Spleen (tissue), 7 donors: ENCODE results near the gene ZNF518B.

Experiments used
- CTCF ChIP-seq, 11 experiments: fragments of 200-600 bp in 7 of 11; fragments of 450-650 bp in 4 of 11; sonication (generic) in 4 of 11; IDR thresholded peaks in 8 of 11; conservative IDR thresholded peaks in 3 of 11; 1 replicate in 7 of 11; 2 replicates in 4 of 11; pipeline versions ENCODE4 v1.4.0 to v1.8.0; 2016 to 2021; ENCODE audit warnings: antibody characterized with exemption in 11 of 11, inconsistent platforms in 4 of 11, mild to moderate bottlenecking in 1 of 11
- POLR2AphosphoS5 ChIP-seq, 3 donors: sonication (generic); formaldehyde crosslinking; IDR thresholded peaks; one replicate each; pipeline ENCODE4 v1.5.1; 2017; ENCODE audit warnings: antibody characterized with exemption in 3 of 3
- donor health status: DM: no; HTN: no; CAD: no; lungs with moderate emphysema.
- donor health status: DM: no; HTN: no; CAD: no.
- donor health status: DM: no; HTN: no; CAD: no.

- TF ChIP-seq CTCF (IDR thresholded peaks at IDR 0.05 in 8 of 11, conservative IDR thresholded peaks at IDR 0.05 in 3 of 11) (no peak), POLR2AphosphoS5 (IDR thresholded peaks at IDR 0.05) (no peak)
Observed at GRCh38 chr4:10502717-10503116, 45.5 kb upstream of the ZNF518B start.
